ENCODE data around the gene ALDH1A1.

ALDH1A1 gene

DNA sequence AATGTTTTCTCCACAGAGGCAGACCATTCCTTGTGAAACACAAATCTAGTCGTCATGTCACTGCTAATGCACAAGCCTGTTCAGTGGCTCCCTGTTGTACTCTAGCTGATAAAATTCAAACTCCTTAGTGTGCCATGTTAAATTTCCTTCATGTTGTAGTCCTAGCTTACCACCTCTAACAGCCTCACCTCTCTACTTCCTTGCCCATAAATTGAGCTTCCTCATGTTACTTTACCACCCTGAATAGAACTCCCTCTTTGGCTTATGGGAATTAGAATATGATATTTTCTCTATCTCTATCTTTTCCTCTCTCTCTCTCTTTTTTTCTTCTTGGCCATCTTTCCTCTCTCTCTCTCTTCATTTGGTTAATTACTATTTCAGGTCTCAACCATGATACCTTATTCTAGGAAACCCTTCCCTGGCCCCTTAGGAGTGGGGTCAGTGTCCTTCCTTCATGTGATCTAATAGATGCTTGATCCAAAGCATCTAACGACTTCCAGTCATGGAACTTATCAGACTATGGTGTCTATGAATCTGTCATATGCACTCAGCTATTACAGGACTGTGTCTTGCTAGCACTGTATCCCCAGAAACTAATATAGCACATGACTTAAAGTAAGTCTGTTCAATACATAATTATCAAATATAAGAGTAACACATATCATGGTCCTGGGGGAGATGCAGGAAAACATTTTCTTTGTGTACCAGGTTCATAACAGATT, 31.5 kb upstream of the ALDH1A1 start:
- Histone ChIP-seq H3K27me3 (replicated peaks; ENCODE audit: insufficient read depth, low read length) (no peaks in the 10 kb centered on the region), H4K20me1 (ENCODE audit: insufficient read depth, low read length) (no peaks in the 10 kb centered on the region), H3F3A (ENCODE audit: insufficient read depth, low read length) (no peaks in the 10 kb centered on the region), H3K4me3 (ENCODE audit: low read length) (no peak overlapping the region), H3K4me1 (ENCODE audit: low read length) (no peaks in the 10 kb centered on the region), H3K9me3 (replicated peaks; ENCODE audit: insufficient read depth, low read length) (no peaks in the 10 kb centered on the region), H3K27ac (ENCODE audit: low read length) (no peak overlapping the region), H3K4me2 (ENCODE audit: low read depth, low read length) (no peak overlapping the region), H3K9me2 (replicated peaks; ENCODE audit: insufficient read depth, low read length) (no peaks in the 10 kb centered on the region), H2AFZ (ENCODE audit: low read length) (no peak overlapping the region), H3K9ac (ENCODE audit: low read length) (no peak overlapping the region), H3K79me2 (ENCODE audit: low read length) (no peaks in the 10 kb centered on the region), H3K36me3 (replicated peaks; ENCODE audit: insufficient read depth, low read length) (no peaks in the 10 kb centered on the region)
- TF ChIP-seq EZH2 (optimal IDR thresholded peaks at IDR 0.05; ENCODE audit: low read depth, low read length) (no peak), EZH2phosphoT487 (IDR thresholded peaks at IDR 0.05; ENCODE audit: low read length) (no peak)
- TF ChIP-seq, protein P1, sequence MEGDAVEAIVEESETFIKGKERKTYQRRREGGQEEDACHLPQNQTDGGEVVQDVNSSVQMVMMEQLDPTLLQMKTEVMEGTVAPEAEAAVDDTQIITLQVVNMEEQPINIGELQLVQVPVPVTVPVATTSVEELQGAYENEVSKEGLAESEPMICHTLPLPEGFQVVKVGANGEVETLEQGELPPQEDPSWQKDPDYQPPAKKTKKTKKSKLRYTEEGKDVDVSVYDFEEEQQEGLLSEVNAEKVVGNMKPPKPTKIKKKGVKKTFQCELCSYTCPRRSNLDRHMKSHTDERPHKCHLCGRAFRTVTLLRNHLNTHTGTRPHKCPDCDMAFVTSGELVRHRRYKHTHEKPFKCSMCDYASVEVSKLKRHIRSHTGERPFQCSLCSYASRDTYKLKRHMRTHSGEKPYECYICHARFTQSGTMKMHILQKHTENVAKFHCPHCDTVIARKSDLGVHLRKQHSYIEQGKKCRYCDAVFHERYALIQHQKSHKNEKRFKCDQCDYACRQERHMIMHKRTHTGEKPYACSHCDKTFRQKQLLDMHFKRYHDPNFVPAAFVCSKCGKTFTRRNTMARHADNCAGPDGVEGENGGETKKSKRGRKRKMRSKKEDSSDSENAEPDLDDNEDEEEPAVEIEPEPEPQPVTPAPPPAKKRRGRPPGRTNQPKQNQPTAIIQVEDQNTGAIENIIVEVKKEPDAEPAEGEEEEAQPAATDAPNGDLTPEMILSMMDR (IDR thresholded peaks at IDR 0.05; ENCODE audit: low read length): no peak
- DNase-seq: no peak

DNA sequence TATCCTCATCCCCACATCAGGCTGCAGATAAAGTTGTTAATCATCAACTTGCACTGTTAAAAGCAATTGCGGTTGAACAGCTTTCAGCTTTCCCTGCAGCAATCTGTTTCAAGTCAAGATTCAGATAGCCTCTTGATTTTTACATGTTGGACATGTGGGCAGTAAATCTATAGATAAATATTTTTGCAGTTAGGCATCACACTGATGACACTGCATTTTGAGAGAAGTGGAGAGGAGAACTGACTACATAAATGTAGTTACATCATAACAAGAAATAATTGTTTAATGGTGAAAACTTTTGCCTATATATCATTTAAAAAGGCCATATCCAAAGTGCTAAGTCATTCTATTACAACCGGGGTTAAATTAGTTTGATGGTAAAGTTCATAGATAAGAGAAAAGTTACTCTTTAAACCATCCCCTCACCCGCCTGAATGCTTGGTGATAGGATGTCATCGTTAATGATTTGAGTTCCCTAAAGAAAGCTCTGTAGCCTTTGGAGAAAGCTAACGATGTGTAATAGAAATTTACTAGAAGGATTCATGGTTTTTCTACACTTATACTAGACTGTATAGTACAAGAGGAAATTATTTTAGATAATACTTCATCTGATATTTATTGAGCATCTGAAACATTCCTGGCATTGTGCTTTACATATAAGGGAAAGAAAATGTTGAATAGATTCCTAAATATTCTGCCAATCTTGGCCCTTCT, 30.8 kb upstream of the ALDH1A1 start:
- Histone ChIP-seq H3K9ac (ENCODE audit: low read length) (no peak overlapping the region), H2AFZ (ENCODE audit: low read length) (no peak overlapping the region)

DNA sequence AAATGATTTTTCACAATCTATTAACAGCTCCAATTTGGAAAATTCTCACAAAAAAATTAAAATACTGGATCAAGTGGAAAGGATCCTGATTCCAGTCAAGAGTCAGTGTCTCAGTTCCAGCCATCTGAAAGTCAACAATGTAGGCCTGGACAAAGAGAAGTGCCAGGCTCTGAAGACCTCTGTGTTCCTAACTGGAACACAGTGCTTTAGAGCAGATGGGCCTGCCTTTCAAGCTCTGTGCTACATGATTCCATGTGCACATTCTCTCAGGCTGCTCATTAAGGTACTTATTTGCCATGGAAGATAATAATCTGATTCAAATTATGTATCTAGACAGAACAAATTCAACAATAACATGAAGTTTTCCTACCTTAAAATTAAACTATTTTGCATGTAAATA, 30.2 kb upstream of the ALDH1A1 start:
- Histone ChIP-seq H3K9me2 (replicated peaks; ENCODE audit: insufficient read depth, low read length) (no peaks in the 10 kb centered on the region), H3K4me1 (ENCODE audit: low read length) (no peaks in the 10 kb centered on the region), H4K20me1 (ENCODE audit: insufficient read depth, low read length) (no peaks in the 10 kb centered on the region), H3K36me3 (replicated peaks; ENCODE audit: insufficient read depth, low read length) (no peaks in the 10 kb centered on the region), H3K9me3 (replicated peaks; ENCODE audit: insufficient read depth, low read length) (no peaks in the 10 kb centered on the region), H3K27me3 (replicated peaks; ENCODE audit: insufficient read depth, low read length) (no peaks in the 10 kb centered on the region), H3F3A (ENCODE audit: insufficient read depth, low read length) (no peaks in the 10 kb centered on the region), H3K4me2 (ENCODE audit: low read depth, low read length) (no peak overlapping the region), H3K27ac (ENCODE audit: low read length) (no peak overlapping the region), H3K4me3 (ENCODE audit: low read length) (no peak overlapping the region), H2AFZ (ENCODE audit: low read length) (no peak overlapping the region), H3K9ac (ENCODE audit: low read length) (no peak overlapping the region), H3K79me2 (ENCODE audit: low read length) (no peaks in the 10 kb centered on the region)
- TF ChIP-seq, protein P1 (IDR thresholded peaks at IDR 0.05; ENCODE audit: low read length): no peak
- TF ChIP-seq EZH2phosphoT487 (IDR thresholded peaks at IDR 0.05; ENCODE audit: low read length): no peak
- TF ChIP-seq EZH2 (optimal IDR thresholded peaks at IDR 0.05; ENCODE audit: low read depth, low read length): no peak
- no peak for DNase-seq

More for the DNA sequence above, 30.8 kb upstream of the ALDH1A1 start:
- Histone ChIP-seq H4K20me1 (ENCODE audit: insufficient read depth, low read length) (no peaks in the 10 kb centered on the region), H3K9me3 (replicated peaks; ENCODE audit: insufficient read depth, low read length) (no peaks in the 10 kb centered on the region), H3K79me2 (ENCODE audit: low read length) (no peaks in the 10 kb centered on the region), H3F3A (ENCODE audit: insufficient read depth, low read length) (no peaks in the 10 kb centered on the region), H3K27me3 (replicated peaks; ENCODE audit: insufficient read depth, low read length) (no peaks in the 10 kb centered on the region), H3K27ac (ENCODE audit: low read length) (no peak overlapping the region), H3K4me3 (ENCODE audit: low read length) (no peak overlapping the region), H3K36me3 (replicated peaks; ENCODE audit: insufficient read depth, low read length) (no peaks in the 10 kb centered on the region), H3K4me1 (ENCODE audit: low read length) (no peaks in the 10 kb centered on the region), H3K4me2 (ENCODE audit: low read depth, low read length) (no peak overlapping the region), H3K9me2 (replicated peaks; ENCODE audit: insufficient read depth, low read length) (no peaks in the 10 kb centered on the region)
- no peak for TF ChIP-seq EZH2 (optimal IDR thresholded peaks at IDR 0.05; ENCODE audit: low read depth, low read length)
- TF ChIP-seq, protein P1 (IDR thresholded peaks at IDR 0.05; ENCODE audit: low read length): no peak
- TF ChIP-seq EZH2phosphoT487 (IDR thresholded peaks at IDR 0.05; ENCODE audit: low read length): no peak
- no peak for DNase-seq
